ENCODE results near the gene NACAD.

The NACAD gene

GRCh38 chr7:45088821-45089340 lies at the start of gene NACAD:
Gene NACAD (minus strand): TSS chr7:45088969. CDS start chr7:45088894, 75 bp downstream.
- no peak for TF ChIP-seq CTCF (IDR thresholded peaks at IDR 0.05; ENCODE audit: borderline replicate concordance, insufficient read depth, low read depth, low read length)
- H3K4me3 ChIP-seq (ENCODE audit: low read depth, low read length): no peak within 1 kb of the TSS

GRCh38 chr7:45136106-45137060 lies 47.6 kb upstream of the NACAD start:
- peak; percentile 81 for TF ChIP-seq CTCF (IDR thresholded peaks at IDR 0.05; ENCODE audit: borderline replicate concordance, insufficient read depth, low read depth, low read length)
- no peak overlapping the region for H3K4me3 ChIP-seq (ENCODE audit: low read depth, low read length)

- TF ChIP-seq CTCF (IDR thresholded peaks at IDR 0.05; ENCODE audit: borderline replicate concordance, insufficient read depth, low read depth, low read length): no peak
- H3K4me3 ChIP-seq (ENCODE audit: low read depth, low read length): no peak overlapping the region
Measured at GRCh38 chr7:45133877-45134276, 45.1 kb upstream of the NACAD start.

- TF ChIP-seq CTCF (IDR thresholded peaks at IDR 0.05; ENCODE audit: borderline replicate concordance, insufficient read depth, low read depth, low read length): no peak
- H3K4me3 ChIP-seq (ENCODE audit: low read depth, low read length): no peak overlapping the region
Measured at GRCh38 chr7:45133352-45133751, 44.6 kb upstream of the NACAD start.

GRCh38 chr7:45132708-45133320 lies 44.0 kb upstream of the NACAD start:
- no peak overlapping the region for H3K4me3 ChIP-seq (ENCODE audit: low read depth, low read length)
- TF ChIP-seq CTCF (IDR thresholded peaks at IDR 0.05; ENCODE audit: borderline replicate concordance, insufficient read depth, low read depth, low read length): no peak

- no peak overlapping the region for H3K4me3 ChIP-seq (ENCODE audit: low read depth, low read length)
- TF ChIP-seq CTCF (IDR thresholded peaks at IDR 0.05; ENCODE audit: borderline replicate concordance, insufficient read depth, low read depth, low read length): no peak
Measured at GRCh38 chr7:45131891-45132290, 43.1 kb upstream of the NACAD start.

Measured in GM12875 (cell line).